IMR-90 (cell line): Measurements from ENCODE around the gene RPL10A. TPM values are rescaled to one million over a fixed set of nuclear protein-coding genes. Genes with fewer than 3 reads are reported as not detected.

Source experiments
- ATAC-seq: fragments of 200-7000 bp; cut with Tn5 transposase; 2 replicates; pipeline ENCODE4 v1.9.1; 2020; ENCODE audit warnings: low read depth, mild to moderate bottlenecking, moderate library complexity
- BruUV-seq: library from RNA; stranded (reverse); fragments of 400-500 nt; replicated peaks from 2 replicates; lab custom pipeline; 2021; lab: Mats Ljungman, UMichigan
- CTCF ChIA-PET: fragments of 300-600 bp; formaldehyde crosslinking; extraction: SDS; loops from one replicate; lab custom pipeline; 2021; ENCODE audit warnings: antibody characterized with exemption; lab: Yijun Ruan, JAX
- POLR2A ChIA-PET: fragments of 300-600 bp; sonication (Branson Sonifier 250); formaldehyde crosslinking; loops from one replicate; lab custom pipeline; 2022; ENCODE audit warnings: antibody characterized with exemption; ENCODE audit not compliant: unreplicated experiment; lab: Charles Lee
- DNase-seq: peaks from one replicate; pipeline ENCODE4 v3.0.0; 2013
- H2AFZ ChIP-seq: replicated peaks from 2 replicates; pipeline ENCODE3; 2013; ENCODE audit warnings: low read length, mild to moderate bottlenecking; ENCODE audit not compliant: poor library complexity
- H2AK5ac ChIP-seq: 2 replicates; pipeline ENCODE4 v1.6.1; 2013; ENCODE audit warnings: low read depth, low read length, inconsistent platforms
- H2AK9ac ChIP-seq: replicated peaks from 2 replicates; pipeline ENCODE3; 2013; ENCODE audit warnings: mild to moderate bottlenecking, low read depth, low read length, moderate library complexity; ENCODE audit not compliant: poor library complexity
- H2BK120ac ChIP-seq: 2 replicates; pipeline ENCODE4 v1.6.1; 2013; ENCODE audit warnings: low read depth, low read length, inconsistent platforms
- H2BK15ac ChIP-seq: 3 replicates; pipeline ENCODE4 v1.6.1; 2013; ENCODE audit warnings: low read depth, low read length, inconsistent platforms
- H2BK20ac ChIP-seq: 2 replicates; pipeline ENCODE4 v1.6.1; 2013; ENCODE audit warnings: low read depth, mild to moderate bottlenecking, inconsistent platforms, low read length, moderate library complexity
- H2BK5ac ChIP-seq: 2 replicates; pipeline ENCODE4 v1.6.1; 2013; ENCODE audit warnings: mild to moderate bottlenecking, low read depth, low read length, inconsistent platforms; ENCODE audit not compliant: poor library complexity, severe bottlenecking
- H3K14ac ChIP-seq: replicated peaks from 2 replicates; pipeline ENCODE4 v1.6.1; 2013; ENCODE audit warnings: low read depth, low read length, inconsistent platforms
- H3K18ac ChIP-seq: 2 replicates; pipeline ENCODE4 v1.6.1; 2013; ENCODE audit warnings: low read depth, low read length, control low read depth
- H3K23ac ChIP-seq: 2 replicates; pipeline ENCODE4 v1.6.1; 2013; ENCODE audit warnings: low read depth, low read length, inconsistent platforms
- H3K27ac ChIP-seq: 2 replicates; pipeline ENCODE4 v1.5.1; 2013; ENCODE audit warnings: mild to moderate bottlenecking, control low read depth, low read length; ENCODE audit not compliant: insufficient read depth
- H3K27me3 ChIP-seq: 2 replicates; pipeline ENCODE4 v1.6.1; 2013; ENCODE audit warnings: low read length; ENCODE audit not compliant: control insufficient read depth, insufficient read depth
- H3K36me3 ChIP-seq: 2 replicates; pipeline ENCODE4 v1.6.1; 2013; ENCODE audit warnings: low read length, mixed read lengths; ENCODE audit not compliant: control insufficient read depth, insufficient read depth
- H3K4ac ChIP-seq: 2 replicates; pipeline ENCODE4 v1.6.1; 2013; ENCODE audit warnings: low read depth, low read length, inconsistent platforms
- H3K4me1 ChIP-seq: 2 replicates; pipeline ENCODE4 v1.6.1; 2013; ENCODE audit warnings: low read length, mixed read lengths; ENCODE audit not compliant: control insufficient read depth, insufficient read depth
- H3K4me2 ChIP-seq: 2 replicates; pipeline ENCODE4 v1.6.1; 2013; ENCODE audit warnings: low read depth, mild to moderate bottlenecking, control low read depth, low read length, moderate library complexity
- H3K4me3 ChIP-seq: 2 replicates; pipeline ENCODE4 v1.5.1; 2013; ENCODE audit warnings: low read depth, mild to moderate bottlenecking, control low read depth, low read length, moderate library complexity; ENCODE audit not compliant: insufficient read depth
- H3K56ac ChIP-seq: 2 replicates; pipeline ENCODE4 v1.6.1; 2013; ENCODE audit warnings: low read length, inconsistent platforms; ENCODE audit not compliant: insufficient read depth; ENCODE audit errors: extremely low read depth
- H3K79me1 ChIP-seq, 2 experiments: 2 replicates each; pipeline ENCODE4 v1.6.1; 2013; ENCODE audit warnings: low read length in 2 of 2, inconsistent platforms in 1 of 2, low read depth in 1 of 2
- H3K9ac ChIP-seq: 2 replicates; pipeline ENCODE4 v1.6.1; 2013; ENCODE audit warnings: low read depth, low read length, control low read depth
- H3K9me1 ChIP-seq: 2 replicates; pipeline ENCODE4 v1.6.1; 2013; ENCODE audit warnings: low read length, inconsistent platforms; ENCODE audit not compliant: insufficient read depth
- H3K9me3 ChIP-seq: 2 replicates; pipeline ENCODE4 v1.6.1; 2013; ENCODE audit warnings: low read length; ENCODE audit not compliant: control insufficient read depth, insufficient read depth
- H4K20me1 ChIP-seq: 2 replicates; pipeline ENCODE4 v1.6.1; 2013; ENCODE audit warnings: low read length, inconsistent platforms; ENCODE audit not compliant: insufficient read depth
- H4K5ac ChIP-seq: 2 replicates; pipeline ENCODE4 v1.6.1; 2013; ENCODE audit warnings: mild to moderate bottlenecking, low read depth, low read length, control low read depth
- H4K8ac ChIP-seq, 2 experiments: 2 replicates each; pipeline ENCODE4 v1.6.1; 2013; ENCODE audit warnings: low read depth in 2 of 2, low read length in 2 of 2, control low read depth in 1 of 2, inconsistent platforms in 1 of 2
- H4K91ac ChIP-seq: 2 replicates; pipeline ENCODE4 v1.6.1; 2013; ENCODE audit warnings: low read depth, low read length, inconsistent platforms; ENCODE audit not compliant: insufficient read depth
- BHLHE40 ChIP-seq: fragments of 150-350 bp; IDR thresholded peaks from 2 replicates; pipeline ENCODE4 v1.6.1; 2016; ENCODE audit warnings: mild to moderate bottlenecking, low read depth, low read length
- CEBPB ChIP-seq: IDR thresholded peaks from 2 replicates; pipeline ENCODE4 v1.6.1; 2012; ENCODE audit warnings: low read depth, low read length, improper control_type of control experiment
- CHD1 ChIP-seq: IDR thresholded peaks from 2 replicates; pipeline ENCODE4 v1.6.1; 2012; ENCODE audit warnings: low read depth, low read length, improper control_type of control experiment
- ELK1 ChIP-seq: fragments of 150-350 bp; IDR thresholded peaks from 2 replicates; pipeline ENCODE4 v1.6.1; 2016; ENCODE audit warnings: low read depth, mild to moderate bottlenecking, low read length, moderate library complexity, borderline replicate concordance
- MAFK ChIP-seq: IDR thresholded peaks from 2 replicates; pipeline ENCODE4 v1.6.1; 2012; ENCODE audit warnings: low read depth, low read length, improper control_type of control experiment
- MAZ ChIP-seq: IDR thresholded peaks from 2 replicates; pipeline ENCODE4 v1.6.1; 2012; ENCODE audit warnings: low read depth, mild to moderate bottlenecking, low read length, improper control_type of control experiment, moderate library complexity, borderline replicate concordance
- MXI1 ChIP-seq: IDR thresholded peaks from 2 replicates; pipeline ENCODE4 v1.6.1; 2012; ENCODE audit warnings: low read depth, mild to moderate bottlenecking, low read length, moderate library complexity, borderline replicate concordance
- NFE2L2 ChIP-seq: fragments of 150-350 bp; IDR thresholded peaks from 2 replicates; pipeline ENCODE4 v1.6.1; 2016; ENCODE audit warnings: low read depth, mild to moderate bottlenecking, low read length
- POLR2A ChIP-seq: IDR thresholded peaks from 2 replicates; pipeline ENCODE4 v1.6.1; 2012; ENCODE audit warnings: mild to moderate bottlenecking, low read depth, low read length
- RAD21 ChIP-seq: IDR thresholded peaks from 2 replicates; pipeline ENCODE4 v1.6.1; 2012; ENCODE audit warnings: low read length, improper control_type of control experiment
- RCOR1 ChIP-seq: IDR thresholded peaks from 2 replicates; pipeline ENCODE4 v1.6.1; 2012; ENCODE audit warnings: mild to moderate bottlenecking, low read length, improper control_type of control experiment; ENCODE audit not compliant: insufficient replicate concordance
- RFX5 ChIP-seq: IDR thresholded peaks from 2 replicates; pipeline ENCODE4 v1.8.0; 2012; ENCODE audit warnings: low read depth, mild to moderate bottlenecking, low read length, moderate library complexity
- SMC3 ChIP-seq: fragments of 150-350 bp; IDR thresholded peaks from 2 replicates; pipeline ENCODE4 v1.6.1; 2016; ENCODE audit warnings: low read depth, mild to moderate bottlenecking, antibody characterized with exemption, low read length, moderate library complexity
- WGBS, 2 experiments: methylation state at CpG; one replicate each; pipeline versions ENCODE4 v1.1.5 to v1.1.7; 2013; ENCODE audit warnings: missing lambda C conversion rate in 2 of 2; ENCODE audit not compliant: insufficient read length in 1 of 2; ENCODE audit errors: extremely low coverage in 2 of 2; 5-methylcytosine and 5-hydroxymethylcytosine counted together
- dilution Hi-C: fragments of 300-500 bp; cut with HindIII; formaldehyde crosslinking; loops from one replicate; pipeline ENCODE4 v1.14.3; 2018; ENCODE audit warnings: low sequenced_read_pairs; ENCODE audit not compliant: unreplicated experiment
- in situ Hi-C: fragments of 300-500 bp; cut with MboI; formaldehyde crosslinking; loops from 3 replicates; pipeline ENCODE4 v1.14.3; 2019; ENCODE audit warnings: low sequenced_read_pairs, inconsistent platforms, mixed read lengths
- intact Hi-C: fragments of 100-400 bp; cut with micrococcal nuclease; formaldehyde crosslinking; loops from 2 replicates; pipeline ENCODE4 v1.10.0; 2022
- polyA plus RNA-seq, 3 experiments: library from polyadenylated mRNA; depleted of rRNA; stranded (reverse); fragments of >200 nt; gene quantifications; 2 replicates each; pipeline ENCODE4 v1.2.3, GENCODE V29; 2012; ENCODE audit warnings: low replicate concordance in 1 of 3
- total RNA-seq: library from RNA; depleted of rRNA; stranded (reverse); fragments of >200 nt; gene quantifications from 2 replicates; pipeline ENCODE4 v1.2.3, GENCODE V29; 2012

Gene RPL10A
- total and polyA plus RNA-seq, 2 of the 4 experiments (the other 2 are of a cell fraction), result 2,310 to 3,153 TPM

- Histone ChIP-seq H3K14ac (peak overlapping the region; percentile 94), H4K5ac (peak overlapping the region; percentile 5; the same call in 1 of the 2 replicates), H3K27me3 (no peaks in the 10 kb centered on the region), H3K4me1 (peaks cover 10% of the 10 kb centered on the region), H2AK5ac (peak overlapping the region; percentile 93), H3K79me1 (peaks cover 7 to 38% of the 10 kb centered on the region in 2 experiments; a peak in 3 of 4 replicates), H4K20me1 (peaks cover 59% of the 10 kb centered on the region), H2BK15ac (no peak overlapping the region), H3K4ac (peak overlapping the region; percentile 83), H3K56ac (peak overlapping the region; percentile 44), H3K36me3 (peaks cover 43% of the 10 kb centered on the region), H2AFZ (peak overlapping the region; percentile 19), H3K9me3 (no peaks in the 10 kb centered on the region), H2BK120ac (peak overlapping the region; percentile 17), H3K4me2 (peak overlapping the region; percentile 87), H2BK5ac (peak overlapping the region; percentile 71), H3K27ac (peak overlapping the region; percentile 79), H3K4me3 (peak overlapping the region; percentile 71), H4K91ac (peak overlapping the region; percentile 71), H3K9ac (peak overlapping the region; percentile 88), H4K8ac (peak overlapping the region in 1 of 2 experiments; percentile 79; a peak in 2 of 4 replicates), H2AK9ac (peak overlapping the region; percentile 99), H2BK20ac (no peak overlapping the region), H3K23ac (peak overlapping the region; percentile 93), H3K9me1 (no peaks in the 10 kb centered on the region), H3K18ac (no peak overlapping the region)
- dilution Hi-C loops (no loop called here), intact Hi-C loops (loop anchor here (1.0 to 5.0 kb wide), 2 partner anchors 127 to 172 kb away; partner anchors contain the start of genes DEF6 and PPARD), in situ Hi-C loops (no loop called here)
- DNase-seq (no peak), ATAC-seq (peak; percentile 1)
- ChIA-PET CTCF (no interaction called here), POLR2A (no interaction called here)
- no TSS peak for BruUV-seq
- no peak for TF ChIP-seq MAFK
- TF ChIP-seq RAD21, result no peak
- TF ChIP-seq NFE2L2, result no peak
- TF ChIP-seq ELK1, result no peak
- no peak for TF ChIP-seq SMC3
- TF ChIP-seq BHLHE40, result no peak
- TF ChIP-seq RFX5, result no peak
- TF ChIP-seq RCOR1, result no peak
- no peak for TF ChIP-seq MAZ
- TF ChIP-seq CEBPB, result no peak
- TF ChIP-seq POLR2A, result no peak
- no peak for TF ChIP-seq CHD1
- no peak for TF ChIP-seq MXI1
- WGBS, 2 experiments, result 0% methylated on average over 21 of the region's 37 CpGs; no CpG with 5 or more reads in 1 of the 2 experiments
Observed at GRCh38 chr6:35468980-35469750, 964 bp downstream of the RPL10A start.
